ENCODE data around the gene STIL.
A peak's percentile ranks its signal among the peaks of the same experiment; 100 is the strongest.
"Not testable (repeated sequence)": the region's sequence is repeated elsewhere in the genome, so short reads cannot be mapped to it uniquely, and the experiment has no call there.

STIL gene

DNA sequence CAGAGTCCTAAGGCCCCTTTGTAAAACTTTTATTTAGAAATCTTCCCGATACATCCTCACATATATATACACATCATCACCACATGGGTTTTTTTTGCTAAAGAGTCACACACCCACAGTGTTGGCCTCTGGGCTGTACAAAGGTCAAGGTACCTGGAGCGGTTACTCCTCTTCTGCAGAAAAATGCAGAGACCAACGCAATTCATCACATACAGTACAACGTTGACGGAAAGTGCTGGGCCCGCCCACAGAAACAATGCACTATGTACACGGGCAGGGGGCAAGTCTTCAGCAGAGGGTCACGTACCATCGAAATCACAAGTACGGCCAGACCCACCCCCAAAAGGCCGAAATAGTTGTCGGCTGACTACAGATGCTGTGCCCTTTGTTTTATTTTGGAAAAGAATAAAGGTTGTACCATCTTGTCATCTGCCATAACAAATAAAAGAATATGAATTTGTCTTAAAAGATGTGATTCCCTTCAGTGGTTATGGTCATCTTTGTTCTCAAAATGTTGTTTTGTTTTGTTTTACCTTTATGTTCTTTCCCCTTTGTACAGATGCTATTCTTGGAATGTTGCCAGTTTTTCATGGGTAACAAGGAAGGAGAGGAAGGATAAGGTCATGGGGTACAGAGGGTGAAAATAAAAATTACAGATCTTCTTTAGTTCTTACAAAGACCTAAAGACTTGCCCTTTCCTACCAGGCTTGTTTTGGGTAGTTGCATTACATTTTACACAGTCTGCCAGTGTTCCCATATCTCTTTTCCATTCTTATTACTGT lies 97.5 kb downstream of the STIL start:
- no peak for ATAC-seq

GRCh38 chr1:47215713-47216112 lies 98.2 kb downstream of the STIL start:
- ATAC-seq, result no peak

DNA sequence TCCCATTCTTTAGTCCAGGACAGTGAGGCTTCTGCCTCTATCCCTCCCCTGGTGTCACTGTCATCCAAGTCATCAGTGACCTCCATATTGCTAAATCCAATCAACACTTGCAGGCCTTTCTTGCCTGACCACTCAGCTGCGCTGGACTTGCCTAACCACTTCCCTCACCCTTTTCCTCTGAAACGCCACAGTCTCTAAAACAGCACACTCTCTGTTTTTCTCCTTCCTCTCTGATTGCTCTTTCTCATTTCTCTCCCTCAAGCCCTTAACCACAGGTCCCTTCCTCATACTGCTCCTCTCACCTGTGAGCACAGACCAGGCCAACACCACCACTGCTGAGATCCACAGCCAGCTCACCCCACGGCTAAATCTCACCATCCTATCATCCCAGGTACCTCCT lies 99.4 kb downstream of the STIL start:
- no peak for ATAC-seq

- no peak for ATAC-seq
Measured at GRCh38 chr1:47213230-47213963, 100.5 kb downstream of the STIL start.

GRCh38 chr1:47212636-47213229 lies 101.2 kb downstream of the STIL start:
- no peak for ATAC-seq

DNA sequence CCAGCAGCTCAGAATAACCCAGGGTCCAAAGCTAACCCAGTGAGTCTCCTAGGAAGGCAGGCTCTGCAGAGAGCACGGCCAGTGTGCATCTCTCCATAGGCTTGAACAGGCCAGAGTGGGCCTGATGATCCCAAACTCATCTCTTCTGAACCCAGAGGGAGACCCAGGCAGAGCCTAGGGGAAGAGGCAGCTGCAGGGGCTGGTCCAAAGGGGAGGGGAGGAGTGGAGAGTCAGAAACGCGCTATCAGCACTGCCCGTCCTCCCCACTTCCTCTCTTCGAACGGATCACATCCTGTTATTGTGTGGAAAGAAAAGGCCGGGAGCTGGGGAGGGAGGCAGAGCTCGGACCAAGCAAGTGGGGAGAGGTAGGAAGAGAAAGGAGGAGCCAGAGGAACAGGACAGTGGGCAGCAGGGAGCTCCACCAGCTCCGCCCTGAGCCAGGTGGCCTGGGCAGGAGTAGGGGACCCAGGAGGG lies 102.1 kb downstream of the STIL start:
- ATAC-seq, result no peak

DNA sequence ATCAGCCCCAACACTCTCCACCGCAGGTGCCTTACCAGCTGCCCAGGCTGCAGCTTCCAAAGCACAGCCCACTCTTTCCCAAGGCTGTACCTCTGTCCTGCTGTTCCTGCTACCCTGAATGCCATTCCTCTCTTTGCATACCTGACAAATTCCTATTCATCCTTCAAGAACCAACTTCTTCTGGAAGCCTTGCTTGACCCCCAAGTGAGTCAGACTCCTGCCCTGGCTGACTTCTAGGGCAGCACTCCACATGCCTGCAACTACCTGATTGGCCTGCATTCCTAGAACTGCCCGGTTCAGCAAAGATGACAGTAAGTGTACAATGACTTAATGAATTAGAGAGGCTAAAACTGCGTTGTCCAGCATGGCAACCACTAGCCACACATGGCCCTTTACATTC lies 103.3 kb downstream of the STIL start:
- ATAC-seq, result no peak

DNA sequence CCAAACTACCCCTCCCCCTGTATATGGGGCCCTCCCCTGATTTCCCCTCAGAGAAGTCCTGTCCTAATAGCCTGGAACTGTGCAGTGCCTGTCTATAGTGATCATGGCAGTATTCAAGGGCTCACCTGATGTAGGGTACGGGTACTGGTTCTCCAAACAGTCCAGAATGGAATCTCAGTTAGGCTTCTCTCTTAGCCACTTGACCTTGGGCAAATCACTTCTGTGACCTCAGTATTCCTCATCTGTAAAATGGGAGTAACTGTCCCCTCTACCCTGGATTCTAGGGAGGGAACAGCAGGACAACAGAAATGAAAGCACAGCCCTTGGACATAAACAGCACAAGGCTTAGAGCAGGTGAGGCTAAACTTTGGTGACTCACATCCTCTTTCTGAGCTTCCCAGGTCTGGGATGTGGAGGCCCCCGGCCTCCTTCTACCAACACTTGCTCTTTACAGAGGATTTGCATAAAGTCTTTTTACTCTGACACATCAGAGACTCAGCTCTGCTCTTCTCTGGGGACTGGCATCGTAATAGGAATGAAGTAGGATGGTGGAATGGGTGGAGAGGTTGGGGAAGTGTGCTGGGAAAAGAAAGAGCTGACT lies 104.1 kb downstream of the STIL start:
- no peak for ATAC-seq

- ATAC-seq, result no peak
Measured at GRCh38 chr1:47209091-47209490, 104.9 kb downstream of the STIL start.

DNA sequence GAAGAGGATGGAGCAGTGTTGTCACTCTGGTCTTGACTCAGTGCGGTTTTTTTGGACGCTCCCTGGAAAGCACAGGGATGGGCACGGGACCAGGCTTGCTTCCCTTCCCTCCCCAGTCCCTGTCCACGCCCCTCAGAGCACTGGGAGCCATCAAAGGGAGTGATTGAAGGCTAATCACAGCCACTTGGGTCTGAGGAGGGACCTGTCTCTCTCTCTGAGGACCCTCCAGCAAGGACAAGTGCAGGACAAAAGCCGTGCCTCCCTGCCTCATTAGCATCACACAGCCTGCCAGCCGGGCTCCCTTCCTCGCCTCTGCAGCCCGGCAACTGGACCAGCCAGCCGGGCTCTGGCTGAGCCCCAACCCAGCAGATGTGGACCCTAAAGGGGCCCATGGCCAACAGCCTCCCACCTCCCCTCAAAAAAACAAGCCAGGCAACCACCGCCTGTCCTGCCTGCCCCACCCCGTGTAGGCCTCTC lies 105.5 kb downstream of the STIL start:
- no peak for ATAC-seq

- ATAC-seq, result peak; percentile 76 to 82
Measured at GRCh38 chr1:47207803-47208373, 106.1 kb downstream of the STIL start.

GRCh38 chr1:47205918-47206317 lies 108.0 kb downstream of the STIL start:
- ATAC-seq, result no peak

DNA sequence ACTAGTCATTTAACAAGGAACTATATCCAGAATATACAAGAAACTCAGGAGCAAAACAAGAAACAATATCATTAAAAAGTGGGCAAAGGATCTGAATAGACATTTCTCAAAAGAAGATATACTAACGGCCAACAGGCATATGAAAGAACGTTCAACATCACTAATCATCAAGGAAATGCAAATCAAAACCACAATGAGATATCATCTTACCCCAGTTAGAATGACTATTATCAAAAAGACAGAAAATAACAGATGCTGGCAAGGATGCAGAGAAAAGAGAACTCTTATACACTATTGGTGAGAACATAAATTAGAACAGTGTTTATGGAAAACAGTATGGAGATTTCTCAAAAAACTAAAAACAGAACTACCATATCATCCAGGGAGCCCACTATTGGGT lies 110.4 kb downstream of the STIL start:
- not testable (repeated sequence) for ATAC-seq

GRCh38 chr1:47201179-47201578 lies 112.8 kb downstream of the STIL start:
- ATAC-seq, result no peak
